Measurements from ENCODE around the gene ZBTB7C.

The ZBTB7C gene

DNA sequence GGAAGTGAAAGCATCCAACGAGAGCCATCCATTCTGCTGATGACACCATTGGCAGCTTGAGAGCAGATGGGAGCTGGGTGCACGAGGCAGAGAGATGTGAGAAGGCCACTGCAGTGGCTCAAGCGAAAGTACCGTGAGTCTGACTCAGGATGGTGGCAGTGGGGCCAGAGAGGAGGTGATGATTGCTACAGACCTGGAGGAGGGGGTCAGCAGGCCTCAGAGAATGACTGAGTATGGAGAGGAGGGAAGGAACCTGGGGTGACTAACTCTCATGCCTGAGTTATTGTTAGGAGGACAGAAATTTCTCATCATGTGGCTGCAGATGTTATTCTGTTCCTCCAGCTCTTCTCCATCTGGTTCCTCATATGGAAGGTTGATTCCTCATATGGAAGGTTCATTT, 8.8 kb upstream of the ZBTB7C start:
- DNase-seq = no peak

DNA sequence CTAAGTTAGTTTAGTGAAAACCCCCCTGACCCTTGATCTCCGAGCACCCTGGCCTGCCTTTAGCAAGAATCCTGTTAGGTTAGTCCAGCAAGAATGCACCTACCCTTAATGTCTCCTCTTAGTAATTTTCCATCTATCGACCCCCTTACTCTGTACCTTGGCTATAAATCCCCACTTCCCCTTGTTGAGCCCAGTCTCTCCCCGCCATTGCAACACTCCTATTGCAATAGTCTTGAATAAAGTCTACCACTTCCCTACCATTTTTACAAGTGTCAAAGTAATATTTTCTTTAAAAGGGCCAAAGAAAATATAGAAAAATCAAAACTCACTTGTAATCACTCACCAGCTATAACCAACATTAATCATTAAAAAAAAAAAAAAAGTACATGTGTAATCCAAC, 4.2 kb upstream of the ZBTB7C start:
- no peak for DNase-seq

DNA sequence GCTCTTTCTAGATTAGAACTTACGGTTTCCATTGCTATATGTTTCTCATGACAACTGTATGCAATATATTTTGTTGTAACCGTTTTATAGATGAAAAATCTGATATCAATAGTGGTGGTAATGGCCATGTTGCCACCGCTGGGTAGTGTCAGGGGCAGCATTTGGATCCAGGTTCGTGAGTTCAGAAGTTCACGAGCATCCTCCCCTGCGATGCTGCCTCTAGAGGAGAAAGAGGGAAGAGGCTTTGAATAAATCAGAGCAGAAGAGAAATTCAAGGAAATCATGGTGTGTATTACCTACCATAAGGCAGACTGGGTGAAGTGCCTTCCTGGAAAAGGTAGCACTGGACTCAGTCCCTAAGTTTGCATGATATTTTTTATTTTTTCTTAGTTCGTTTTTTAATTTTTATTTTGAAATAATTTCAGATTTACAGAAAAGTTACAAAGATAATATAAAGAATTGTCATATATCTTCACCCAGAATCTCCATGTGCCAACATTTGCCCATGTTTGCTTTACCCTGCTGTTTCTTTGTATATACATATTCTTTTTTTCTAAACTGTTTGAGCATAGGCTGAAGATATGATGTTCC, 3.3 kb upstream of the ZBTB7C start:
- DNase-seq = peak; percentile 24 to 35

DNA sequence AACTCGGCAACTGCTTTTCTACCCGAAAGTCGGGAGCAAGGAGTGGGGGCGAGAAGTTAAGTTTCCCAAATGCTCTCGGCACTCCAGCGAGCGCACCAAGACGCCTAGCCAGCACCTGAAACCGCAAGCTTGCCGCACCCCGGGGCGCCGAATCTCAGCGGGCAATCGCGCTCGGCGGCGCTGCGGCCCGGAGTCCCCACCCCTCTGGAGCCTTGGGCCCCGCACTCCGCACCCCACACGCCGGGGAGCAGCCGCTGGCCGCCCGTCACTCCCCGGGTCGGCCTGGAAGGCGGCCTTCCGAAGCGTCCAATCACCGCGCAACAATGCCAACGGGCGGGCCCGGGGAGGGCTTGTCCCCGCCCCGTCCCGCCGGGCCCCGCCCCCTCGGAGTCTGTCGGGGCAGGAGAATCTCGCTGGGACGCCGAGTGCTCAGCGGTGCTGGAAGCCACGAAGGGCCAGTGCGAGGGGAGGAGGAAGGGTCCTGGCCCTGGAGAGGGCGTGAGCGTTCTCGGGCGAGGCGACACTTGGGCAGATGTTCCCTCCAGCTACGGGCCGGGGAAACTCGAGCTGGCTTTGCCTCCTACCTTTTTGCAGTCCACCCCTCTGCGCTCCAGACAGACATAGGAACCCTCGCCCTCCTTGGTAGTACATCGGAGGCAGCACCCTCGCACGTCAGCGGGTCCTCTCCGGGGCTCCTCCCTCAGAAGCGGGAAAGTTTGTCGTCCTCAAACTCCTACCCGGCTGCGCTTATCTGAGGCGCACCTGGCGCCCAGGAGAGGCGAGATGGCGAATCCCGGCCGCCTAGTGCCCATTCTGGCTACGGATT, 1.1 kb upstream of the ZBTB7C start:
- peak; percentile 86 to 88 for DNase-seq

GRCh38 chr18:48409591-48410094, 460 bp upstream of the ZBTB7C start:
- peak in 1 of 2 experiments; percentile 33 for DNase-seq

DNA sequence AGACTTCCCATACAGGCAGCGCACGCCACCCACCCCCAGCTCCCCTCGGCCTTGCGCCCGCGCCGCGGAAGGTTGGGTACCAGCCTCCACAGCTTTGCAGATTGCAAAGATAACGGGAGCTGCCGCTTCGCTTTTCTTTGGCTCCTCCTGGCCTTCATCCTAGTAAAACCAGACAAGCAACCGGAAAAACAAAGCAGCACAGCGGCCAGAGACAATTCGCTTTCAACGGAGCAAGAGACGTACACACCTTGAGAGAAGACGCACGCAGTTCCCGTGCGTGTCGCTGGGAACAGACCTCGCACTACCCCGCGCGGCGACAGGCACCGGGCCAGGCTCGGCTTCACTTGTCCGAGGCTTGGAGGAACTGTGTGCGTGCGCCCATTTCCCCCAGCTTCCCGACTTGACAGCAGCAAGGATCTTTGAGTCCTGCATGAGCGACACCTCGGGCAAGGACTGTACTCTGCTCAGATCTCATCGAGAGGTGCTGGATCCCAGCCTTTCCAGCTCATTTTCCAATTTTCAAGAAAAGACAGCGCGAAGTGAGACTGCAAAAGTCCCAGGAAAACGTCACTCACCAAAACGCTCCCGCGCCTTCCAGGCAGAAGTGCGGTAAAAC, 964 bp downstream of the ZBTB7C start:
- DNase-seq = peak in 1 of 2 experiments; percentile 23

DNA sequence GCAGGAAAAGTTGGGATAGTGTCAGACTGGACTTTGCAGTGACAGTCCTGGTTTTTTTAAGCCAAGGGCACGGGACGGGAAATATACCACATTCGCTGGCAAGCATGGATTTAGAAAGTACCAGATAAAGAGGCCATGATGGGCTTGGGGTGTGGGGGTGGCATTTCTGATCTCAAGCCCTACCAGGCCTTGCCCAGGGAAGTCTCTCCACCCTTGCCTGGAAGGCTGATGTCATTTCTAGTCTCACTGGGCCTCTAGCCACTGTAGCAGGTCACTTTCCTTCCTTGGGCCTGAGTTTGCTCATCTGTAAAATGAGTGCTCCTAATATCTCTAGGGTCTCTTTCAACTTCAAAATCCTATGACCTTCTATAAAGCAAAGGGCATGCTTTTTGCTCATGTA, 1.8 kb downstream of the ZBTB7C start:
- no peak for DNase-seq

DNA sequence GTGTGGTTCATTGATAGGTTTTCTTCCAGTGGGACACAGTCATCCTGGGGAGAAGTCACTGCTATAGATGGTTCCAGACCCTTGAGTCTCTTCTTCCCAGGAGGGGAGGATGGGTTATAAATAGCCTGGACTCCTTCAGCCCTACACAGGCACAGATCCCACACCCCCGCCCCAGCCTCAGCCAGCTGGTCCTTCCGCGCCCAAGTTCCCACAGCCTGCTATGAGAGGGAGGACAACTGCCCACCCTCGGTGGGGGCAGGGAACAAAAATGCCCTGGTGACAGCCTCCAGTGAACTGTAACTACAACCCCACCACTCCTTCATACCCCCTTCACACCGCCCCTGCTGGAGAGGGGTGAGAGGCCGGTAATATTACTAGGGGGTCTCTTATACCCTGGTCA, 3.2 kb downstream of the ZBTB7C start:
- DNase-seq = no peak

GRCh38 chr18:48404716-48405507, 4.3 kb downstream of the ZBTB7C start:
- DNase-seq = peak in 1 of 2 experiments; percentile 20

- DNase-seq = no peak
These were observed 6.2 kb downstream of the ZBTB7C start for GRCh38 chr18:48402953-48403352.

DNA sequence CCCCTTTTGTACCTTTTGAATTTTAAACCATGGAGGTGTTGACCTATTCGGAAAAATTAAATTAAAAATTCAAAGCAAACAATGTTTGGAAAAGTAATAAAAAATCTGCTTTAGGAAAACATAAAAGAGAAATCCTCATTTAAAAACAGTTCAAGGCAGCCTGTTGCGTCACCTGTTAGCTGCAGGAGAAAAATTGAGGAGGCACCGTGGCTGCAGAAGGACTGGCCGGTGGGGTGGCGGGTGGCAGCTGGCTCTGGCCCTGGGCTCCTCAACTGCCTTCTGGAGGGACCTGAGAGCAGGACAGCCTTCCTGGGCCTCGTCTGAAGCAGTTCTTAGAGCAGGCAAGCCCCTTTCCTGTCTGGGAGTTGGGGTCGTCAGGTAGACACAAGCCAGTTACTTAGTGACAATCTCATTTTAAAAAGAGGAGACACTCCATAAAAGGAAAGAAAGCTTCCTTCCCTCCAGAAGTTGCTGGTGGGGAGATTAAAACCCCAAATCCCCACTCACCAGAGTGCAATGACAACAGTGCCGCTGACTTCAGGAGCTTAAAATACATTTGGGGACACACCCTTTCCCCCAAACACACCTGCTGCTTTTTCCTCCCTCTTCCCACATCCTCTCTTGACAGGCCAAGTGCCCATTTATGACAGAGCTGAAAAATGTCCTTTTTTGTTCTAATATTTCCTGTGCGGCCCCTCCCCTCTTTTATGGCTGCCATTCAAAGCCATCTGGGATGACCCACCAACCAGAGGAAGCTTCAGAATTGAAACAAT, 9.7 kb downstream of the ZBTB7C start:
- no peak for DNase-seq

GRCh38 chr18:48398074-48398473, 11.1 kb downstream of the ZBTB7C start:
- no peak for DNase-seq

DNA sequence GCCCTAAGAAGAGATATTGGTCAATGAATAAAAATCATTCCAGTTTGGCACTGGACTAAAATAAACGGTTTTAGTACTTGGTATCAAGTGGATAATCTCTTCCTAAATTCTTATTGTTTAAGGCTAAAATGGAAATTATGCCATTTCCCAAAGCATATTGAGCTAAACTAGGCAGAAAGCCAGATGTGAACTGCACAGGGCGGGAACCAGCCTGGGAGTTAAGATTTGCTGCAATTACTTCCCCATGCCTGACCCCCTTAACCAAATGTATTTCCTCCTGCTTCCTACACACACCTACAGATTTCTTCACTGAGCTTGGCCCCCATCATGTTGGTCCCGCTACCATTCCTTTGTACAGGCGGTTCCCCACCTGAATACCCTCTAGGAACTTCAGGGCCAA, 12.2 kb downstream of the ZBTB7C start:
- DNase-seq = no peak

DNA sequence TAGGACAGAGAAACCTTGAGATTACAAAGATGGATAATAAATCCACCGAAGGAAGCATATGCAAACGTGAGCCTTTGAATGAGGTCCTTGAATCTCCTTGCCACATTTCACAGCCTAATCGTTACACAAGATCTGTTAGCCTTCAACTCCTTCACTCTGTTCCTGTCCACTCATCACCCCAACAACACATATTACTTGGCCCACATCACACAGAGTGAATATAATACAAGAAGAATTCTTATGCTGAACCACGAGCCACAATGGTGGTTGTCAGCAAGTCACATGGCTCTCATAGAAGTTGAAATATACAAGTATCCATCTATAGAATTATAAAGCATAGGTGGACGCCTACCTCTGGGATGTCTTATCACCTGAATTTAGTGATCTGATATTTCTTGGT, 12.6 kb downstream of the ZBTB7C start:
- no peak for DNase-seq

- no peak for DNase-seq
These were observed 13.5 kb downstream of the ZBTB7C start for GRCh38 chr18:48395646-48396045.

GRCh38 chr18:48394176-48394575, 15.0 kb downstream of the ZBTB7C start:
- no peak for DNase-seq

DNA sequence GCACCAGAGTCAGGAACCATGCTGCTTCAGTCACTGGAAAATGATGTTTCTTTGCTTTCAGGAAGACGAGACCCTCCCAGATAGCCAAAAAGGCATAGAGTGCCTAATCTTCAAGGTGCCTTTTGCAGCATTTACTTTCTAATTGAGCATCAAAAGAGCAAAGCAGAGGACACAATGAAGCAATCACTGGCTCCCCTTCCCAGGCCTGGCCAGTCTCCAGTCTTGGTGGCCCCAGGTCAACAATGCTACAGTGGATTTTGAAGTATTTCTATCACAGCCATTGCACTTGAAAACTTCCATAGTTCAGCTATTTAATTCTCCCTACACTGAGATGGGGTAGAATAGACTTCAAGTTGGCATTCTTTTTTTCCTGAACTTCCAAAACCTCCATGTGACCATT, 15.4 kb downstream of the ZBTB7C start:
- no peak for DNase-seq

DNA sequence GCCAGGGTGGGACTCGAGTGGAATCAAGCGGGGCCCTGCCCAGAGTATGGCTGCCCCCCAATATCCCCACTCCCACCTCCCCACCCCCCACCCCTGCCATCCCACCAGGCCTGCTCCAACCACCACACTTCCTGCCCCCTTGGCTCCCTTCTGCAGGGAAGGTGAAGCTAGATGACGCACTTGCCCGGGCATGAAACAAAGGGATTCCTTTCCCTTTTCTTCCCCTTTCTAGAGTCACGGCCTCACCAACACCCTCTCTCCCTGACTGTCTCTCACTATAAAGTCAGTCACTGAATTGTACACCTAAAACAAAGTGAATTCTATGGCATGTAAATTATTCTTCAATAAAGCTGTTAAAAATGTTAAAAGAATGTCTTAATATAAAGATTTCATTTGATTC, 16.0 kb downstream of the ZBTB7C start:
- DNase-seq = no peak

DNA sequence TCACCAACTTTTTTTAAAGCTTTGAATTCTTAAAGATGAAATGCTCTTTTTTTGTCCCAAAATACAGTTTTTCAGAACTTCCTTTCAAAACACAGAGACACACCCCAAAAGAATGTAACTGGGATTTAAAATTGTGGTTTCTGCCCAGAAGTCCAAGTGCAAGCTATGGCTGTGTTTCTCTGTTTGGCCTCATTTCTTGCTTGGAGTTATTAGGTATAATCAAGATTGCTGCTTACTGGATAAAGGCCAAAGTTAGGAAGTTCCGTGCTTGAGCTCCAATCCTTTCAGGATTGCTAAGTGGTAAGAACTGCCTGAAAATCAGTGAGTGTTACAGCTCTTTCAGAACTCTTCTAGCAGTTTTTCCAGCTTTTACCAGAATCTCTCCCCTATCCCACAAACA, 16.9 kb downstream of the ZBTB7C start:
- DNase-seq = no peak

GRCh38 chr18:48391868-48392267, 17.3 kb downstream of the ZBTB7C start:
- no peak for DNase-seq

GRCh38 chr18:48390641-48391040, 18.5 kb downstream of the ZBTB7C start:
- no peak for DNase-seq

GRCh38 chr18:48388478-48388877, 20.7 kb downstream of the ZBTB7C start:
- no peak for DNase-seq
